Retinal pigment epithelial cell (primary cell): ENCODE measurements around the gene PTPN3.

ENCODE experiments used
- DNase-seq: peaks from one replicate; pipeline ENCODE4 v3.0.0-alpha.2; 2010; ENCODE audit warnings: low read depth
- H3K4me3 ChIP-seq: 2 replicates; pipeline ENCODE4 v1.5.1; 2011; ENCODE audit warnings: mild to moderate bottlenecking, low read length, control low read depth, moderate library complexity
- CTCF ChIP-seq: conservative IDR thresholded peaks from 2 replicates; pipeline ENCODE4 v1.5.1; 2011; ENCODE audit warnings: low read depth, low read length, control low read depth, inconsistent platforms

The PTPN3 gene

GRCh38 chr9:109496218-109496617, 1.9 kb downstream of the PTPN3 start:
- H3K4me3 ChIP-seq: no peak overlapping the region
- TF ChIP-seq CTCF: no peak
- no peak for DNase-seq

- no peak for TF ChIP-seq CTCF
- DNase-seq: no peak
These were observed 4.5 kb downstream of the PTPN3 start for GRCh38 chr9:109493648-109494047.

GRCh38 chr9:109491590-109491989, 6.5 kb downstream of the PTPN3 start:
- H3K4me3 ChIP-seq: no peak overlapping the region
- DNase-seq: no peak
- no peak for TF ChIP-seq CTCF

More at GRCh38 chr9:109493648-109494047, 4.5 kb downstream of the PTPN3 start:
- no peak overlapping the region for H3K4me3 ChIP-seq

- H3K4me3 ChIP-seq: no peak overlapping the region
- TF ChIP-seq CTCF: no peak
These were observed 9.2 kb downstream of the PTPN3 start for GRCh38 chr9:109488791-109489492.

GRCh38 chr9:109488351-109488750, 9.8 kb downstream of the PTPN3 start:
- no peak for TF ChIP-seq CTCF
- H3K4me3 ChIP-seq: no peak overlapping the region
- no peak for DNase-seq

More at GRCh38 chr9:109488791-109489492, 9.2 kb downstream of the PTPN3 start:
- no peak for DNase-seq

- DNase-seq: no peak
- TF ChIP-seq CTCF: no peak
These were observed 10.9 kb downstream of the PTPN3 start for GRCh38 chr9:109487247-109487646.

GRCh38 chr9:109483744-109484429, 14.2 kb downstream of the PTPN3 start:
- H3K4me3 ChIP-seq: no peak overlapping the region
- no peak for DNase-seq
- no peak for TF ChIP-seq CTCF

More at GRCh38 chr9:109487247-109487646, 10.9 kb downstream of the PTPN3 start:
- H3K4me3 ChIP-seq: no peak overlapping the region
